Measurements from ENCODE around the gene MAT2B. TPM values are rescaled to one million over a fixed set of nuclear protein-coding genes. Genes with fewer than 3 reads are reported as not detected.

Gene MAT2B
- total and polyA plus RNA-seq, 2 of the 13 experiments (the other 11 are each of a cell fraction or from before 2014, with no cell fraction given): 20.2 to 37.1 TPM

DNA sequence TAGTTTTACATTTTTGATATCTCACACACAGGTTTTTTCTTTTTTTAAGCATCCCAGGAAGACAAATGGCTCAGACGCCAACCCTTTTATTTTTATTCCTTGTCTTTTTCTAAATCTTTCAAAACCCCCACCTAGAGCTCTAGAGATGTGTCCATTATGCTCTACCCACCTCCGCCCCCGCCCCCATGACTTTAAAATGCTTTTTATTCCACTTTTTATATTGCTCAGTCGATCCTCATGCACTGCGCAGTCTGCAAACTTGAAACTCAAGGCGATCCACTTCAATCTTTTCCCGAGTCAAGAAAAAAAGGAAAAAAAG is 411 bp upstream of the MAT2B start:
- intact Hi-C loops (cut with micrococcal nuclease; ENCODE audit: unreplicated experiment) (loop anchor here (1.0 kb wide), 1 partner anchor 44 kb away; no protein-coding TSS in a partner anchor), in situ Hi-C loops (cut with HindIII; ENCODE audit: extremely low pct_ligation_motif_present, low pct_unique_long_range_greater_than_20kb) (no loop called here)
- Histone ChIP-seq H2AFZ (ENCODE audit: low read length) (peak overlapping the region; percentile 78), H3K4me1 (ENCODE audit: insufficient read depth, low read length) (peaks cover 35% of the 10 kb centered on the region), H3K36me3 (replicated peaks in 1 of 2; ENCODE audit: control insufficient read depth in 1 of 2, insufficient read depth in 2 of 2, low read length in 2 of 2) (no peaks in the 10 kb centered on the region), H3K79me2 (ENCODE audit: insufficient read depth, low read length) (peaks cover 42% of the 10 kb centered on the region), H3K9me3 (ENCODE audit: low read length) (no peaks in the 10 kb centered on the region), H4K20me1 (ENCODE audit: insufficient read depth, low read length) (no peaks in the 10 kb centered on the region), H3K27ac (ENCODE audit: extremely low read length, insufficient read depth, low read length) (peak overlapping the region; percentile 92), H3K9ac (ENCODE audit: insufficient read depth, low read depth, low read length) (peak overlapping the region; percentile 85), H3K27me3 (ENCODE audit: control insufficient read depth in 1 of 2, insufficient read depth in 2 of 2, low read length in 2 of 2) (no peaks in the 10 kb centered on the region; a peak in 1 of 5 replicates), H3K4me3 (replicated peaks in 1 of 3; ENCODE audit: insufficient read depth in 1 of 3, low read depth in 2 of 3, low read length in 3 of 3) (peak overlapping the region; percentile 64 to 99 (median 74)), H3K4me2 (ENCODE audit: low read depth, low read length) (peak overlapping the region; percentile 83)
- 1% methylated on average over 7 of the region's 7 CpGs for WGBS (ENCODE audit: low lambda C conversion rate)
- TF ChIP-seq CCDC6 (CRISPR knock-in tag; IDR thresholded peaks at IDR 0.05): peak; percentile 8; the same call in 1 of the 2 replicates
- TF ChIP-seq NFE2L1 (CRISPR knock-in tag; IDR thresholded peaks at IDR 0.05; ENCODE audit: borderline replicate concordance): no peak
- TF ChIP-seq NR2F6 (IDR thresholded peaks at IDR 0.05): 0 out of 2 replicates have a peak, but pooled peaks have one; percentile 16
- no peak for TF ChIP-seq NR2F6 (CRISPR knock-in tag; IDR thresholded peaks at IDR 0.05)
- no peak for TF ChIP-seq ZMYM4 (CRISPR knock-in tag; IDR thresholded peaks at IDR 0.05)
- ATAC-seq: peak; percentile 2
- CTCF ChIA-PET (ENCODE audit: low intra/inter-chr PET ratio, low total read pairs): no interaction called here
- no peak for FAIRE-seq
- no peak for DNase-seq (ENCODE audit: low spot score)
- POLR2A ChIA-PET: interaction anchor here (0.9 to 1.5 kb wide), 3 partner anchors 16 to 71 kb away, joined by 3 to 37 read pairs (median 4); partner anchors contain the start of genes HMMR and NUDCD2
- no TSS peak for BruUV-seq (replicated peaks)

GRCh38 chr5:163506095-163506457 is 657 bp downstream of the MAT2B start:
- FAIRE-seq (no peak), DNase-seq (ENCODE audit: low spot score) (no peak), ATAC-seq (no peak)
- H3K4me3 ChIP-seq (replicated peaks in 1 of 3; ENCODE audit: insufficient read depth in 1 of 3, low read depth in 2 of 3, low read length in 3 of 3): peak overlapping the region; percentile 64 to 99 (median 74)
- CTCF ChIA-PET (ENCODE audit: low intra/inter-chr PET ratio, low total read pairs): no interaction called here
- no peaks in the 10 kb centered on the region for H3K9me3 ChIP-seq (ENCODE audit: low read length)
- no peak overlapping the region for H2AFZ ChIP-seq (ENCODE audit: low read length)
- H3K27ac ChIP-seq (ENCODE audit: extremely low read length, insufficient read depth, low read length): peak overlapping the region; percentile 92
- intact Hi-C loops (cut with micrococcal nuclease; ENCODE audit: unreplicated experiment): no loop called here
- POLR2A ChIA-PET: interaction anchor here (0.9 to 1.5 kb wide), 7 partner anchors 17 to 73 kb away, joined by 3 to 37 read pairs (median 4); partner anchors contain the start of genes CCNG1, HMMR and NUDCD2
- no peaks in the 10 kb centered on the region; a peak in 1 of 5 replicates for H3K27me3 ChIP-seq (ENCODE audit: control insufficient read depth in 1 of 2, insufficient read depth in 2 of 2, low read length in 2 of 2)
- in situ Hi-C loops (cut with HindIII; ENCODE audit: extremely low pct_ligation_motif_present, low pct_unique_long_range_greater_than_20kb): no loop called here
- 0% methylated on average over 8 of the region's 9 CpGs for WGBS (ENCODE audit: low lambda C conversion rate)
- peak overlapping the region; percentile 83 for H3K4me2 ChIP-seq (ENCODE audit: low read depth, low read length)
- H4K20me1 ChIP-seq (ENCODE audit: insufficient read depth, low read length): no peaks in the 10 kb centered on the region
- BruUV-seq (replicated peaks): TSS peak; percentile 69
- no peaks in the 10 kb centered on the region for H3K36me3 ChIP-seq (replicated peaks in 1 of 2; ENCODE audit: control insufficient read depth in 1 of 2, insufficient read depth in 2 of 2, low read length in 2 of 2)
- H3K9ac ChIP-seq (ENCODE audit: insufficient read depth, low read depth, low read length): peak overlapping the region; percentile 85
- peaks cover 51% of the 10 kb centered on the region for H3K79me2 ChIP-seq (ENCODE audit: insufficient read depth, low read length)
- H3K4me1 ChIP-seq (ENCODE audit: insufficient read depth, low read length): peaks cover 41% of the 10 kb centered on the region
- TF ChIP-seq NAIF1 (CRISPR knock-in tag; IDR thresholded peaks at IDR 0.05; ENCODE audit: borderline replicate concordance) (no peak), NFAT5 (CRISPR knock-in tag; IDR thresholded peaks at IDR 0.05) (no peak), RELA (CRISPR knock-in tag; IDR thresholded peaks at IDR 0.05) (no peak), ELF3 (CRISPR knock-in tag; IDR thresholded peaks at IDR 0.05) (no peak), ZC3H13 (CRISPR knock-in tag; IDR thresholded peaks at IDR 0.05) (0 out of 2 replicates have a peak, but pooled peaks have one; percentile 16)
- TF ChIP-seq, protein P1, sequence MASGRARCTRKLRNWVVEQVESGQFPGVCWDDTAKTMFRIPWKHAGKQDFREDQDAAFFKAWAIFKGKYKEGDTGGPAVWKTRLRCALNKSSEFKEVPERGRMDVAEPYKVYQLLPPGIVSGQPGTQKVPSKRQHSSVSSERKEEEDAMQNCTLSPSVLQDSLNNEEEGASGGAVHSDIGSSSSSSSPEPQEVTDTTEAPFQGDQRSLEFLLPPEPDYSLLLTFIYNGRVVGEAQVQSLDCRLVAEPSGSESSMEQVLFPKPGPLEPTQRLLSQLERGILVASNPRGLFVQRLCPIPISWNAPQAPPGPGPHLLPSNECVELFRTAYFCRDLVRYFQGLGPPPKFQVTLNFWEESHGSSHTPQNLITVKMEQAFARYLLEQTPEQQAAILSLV (CRISPR knock-in tag; IDR thresholded peaks at IDR 0.05; ENCODE audit: borderline replicate concordance): no peak
